ENCODE results near the gene FAM174B.
A peak's percentile ranks its signal among the peaks of the same experiment; 100 is the strongest.

DNA sequence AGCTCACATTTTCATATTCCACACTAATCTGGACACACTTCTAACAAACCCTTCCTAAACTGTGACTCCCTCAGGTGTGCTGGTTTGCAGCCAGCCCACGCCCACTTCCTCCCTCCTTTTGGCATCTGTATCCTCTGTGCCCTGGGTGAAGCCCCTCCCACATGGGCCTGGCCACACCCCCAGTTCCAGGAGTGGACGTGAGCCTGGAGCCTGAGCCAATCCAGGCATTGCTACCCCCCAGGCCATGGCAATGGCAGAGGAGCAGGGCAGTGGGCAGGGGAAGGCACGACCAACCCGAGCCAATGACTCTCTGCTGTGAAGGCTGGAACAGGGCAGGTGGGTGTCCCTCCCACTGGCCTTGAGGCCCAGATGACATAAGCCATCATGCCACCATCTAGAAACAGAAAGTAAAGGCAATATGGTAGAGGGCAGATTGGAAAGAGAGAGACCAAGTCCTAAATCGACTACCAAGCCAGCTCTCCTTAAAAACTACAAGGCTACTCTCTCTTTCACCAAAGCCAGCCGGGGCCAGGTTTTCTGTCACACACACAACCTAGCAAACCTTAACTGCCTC, 18.6 kb downstream of the FAM174B start:
- TF ChIP-seq, protein P1, sequence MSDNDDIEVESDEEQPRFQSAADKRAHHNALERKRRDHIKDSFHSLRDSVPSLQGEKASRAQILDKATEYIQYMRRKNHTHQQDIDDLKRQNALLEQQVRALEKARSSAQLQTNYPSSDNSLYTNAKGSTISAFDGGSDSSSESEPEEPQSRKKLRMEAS (IDR thresholded peaks at IDR 0.05) = peak; percentile 47; the same call in 1 of the 2 replicates
- TF ChIP-seq TAF1 (IDR thresholded peaks at IDR 0.05; ENCODE audit: low read depth) (no peak), EP300 (IDR thresholded peaks at IDR 0.05; ENCODE audit: borderline replicate concordance) (peak; percentile 21; the same call in 1 of the 2 replicates), RAD21 (IDR thresholded peaks at IDR 0.05; ENCODE audit: low read depth) (no peak), REST (IDR thresholded peaks at IDR 0.05; ENCODE audit: low read depth) (no peak), TEAD4 (IDR thresholded peaks at IDR 0.05) (no peak), ZBTB7A (IDR thresholded peaks at IDR 0.05; ENCODE audit: low read depth) (no peak), CREB1 (IDR thresholded peaks at IDR 0.05; ENCODE audit: low read depth) (no peak), EGR1 (IDR thresholded peaks at IDR 0.05) (no peak), CEBPB (IDR thresholded peaks at IDR 0.05) (no peak), TCF12 (IDR thresholded peaks at IDR 0.05; ENCODE audit: low read depth) (peak; percentile 42), YY1 (IDR thresholded peaks at IDR 0.05; ENCODE audit: low read depth) (peak; percentile 53), FOXM1 (IDR thresholded peaks at IDR 0.05; ENCODE audit: borderline replicate concordance, low read depth) (no peak)
- TF ChIP-seq, protein P2, sequence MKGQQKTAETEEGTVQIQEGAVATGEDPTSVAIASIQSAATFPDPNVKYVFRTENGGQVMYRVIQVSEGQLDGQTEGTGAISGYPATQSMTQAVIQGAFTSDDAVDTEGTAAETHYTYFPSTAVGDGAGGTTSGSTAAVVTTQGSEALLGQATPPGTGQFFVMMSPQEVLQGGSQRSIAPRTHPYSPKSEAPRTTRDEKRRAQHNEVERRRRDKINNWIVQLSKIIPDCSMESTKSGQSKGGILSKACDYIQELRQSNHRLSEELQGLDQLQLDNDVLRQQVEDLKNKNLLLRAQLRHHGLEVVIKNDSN (IDR thresholded peaks at IDR 0.05) = peak; percentile 3; the same call in 1 of the 2 replicates

All from Ishikawa (cell line).